Osteocyte (in vitro differentiated cells): ENCODE results near the gene C9. TPM values are rescaled to one million over a fixed set of nuclear protein-coding genes. Genes with fewer than 3 reads are reported as not detected.

Experiments used
- DNase-seq: peaks from one replicate; pipeline ENCODE4 v3.0.0; 2021; ENCODE audit warnings: mixed read lengths; ENCODE audit not compliant: unreplicated experiment; ENCODE audit errors: extremely low spot score
- H3K27ac Mint-ChIP-seq: one replicate; pipeline ENCODE4 v1.8.0; 2021; ENCODE audit warnings: mild to moderate bottlenecking, mixed read lengths; ENCODE audit not compliant: unreplicated experiment
- H3K27me3 Mint-ChIP-seq: one replicate; pipeline ENCODE4 v1.8.0; 2021; ENCODE audit warnings: mixed read lengths; ENCODE audit not compliant: unreplicated experiment
- H3K36me3 Mint-ChIP-seq: one replicate; pipeline ENCODE4 v1.8.0; 2021; ENCODE audit warnings: mixed read lengths; ENCODE audit not compliant: unreplicated experiment
- H3K4me1 Mint-ChIP-seq: one replicate; pipeline ENCODE4 v1.8.0; 2021; ENCODE audit warnings: mixed read lengths; ENCODE audit not compliant: unreplicated experiment
- H3K4me3 Mint-ChIP-seq: one replicate; pipeline ENCODE4 v1.8.0; 2021; ENCODE audit warnings: mild to moderate bottlenecking, moderate library complexity, mixed read lengths; ENCODE audit not compliant: unreplicated experiment
- H3K9me3 Mint-ChIP-seq: one replicate; pipeline ENCODE4 v1.8.0; 2021; ENCODE audit warnings: mixed read lengths; ENCODE audit not compliant: unreplicated experiment
- total RNA-seq: library from RNA; stranded (reverse); gene quantifications from 2 replicates; pipeline ENCODE4 v1.2.1, GENCODE V29; 2021
- TF ChIP-seq, protein P1 (sequence below): fragments of 200-600 bp; sonication (generic); IDR thresholded peaks from 2 replicates; pipeline ENCODE4 v1.5.0; 2021; ENCODE audit warnings: antibody characterized with exemption, mild to moderate bottlenecking, moderate library complexity

Gene C9
- total RNA-seq, 1 donor from 2014 or later = not detected

DNA sequence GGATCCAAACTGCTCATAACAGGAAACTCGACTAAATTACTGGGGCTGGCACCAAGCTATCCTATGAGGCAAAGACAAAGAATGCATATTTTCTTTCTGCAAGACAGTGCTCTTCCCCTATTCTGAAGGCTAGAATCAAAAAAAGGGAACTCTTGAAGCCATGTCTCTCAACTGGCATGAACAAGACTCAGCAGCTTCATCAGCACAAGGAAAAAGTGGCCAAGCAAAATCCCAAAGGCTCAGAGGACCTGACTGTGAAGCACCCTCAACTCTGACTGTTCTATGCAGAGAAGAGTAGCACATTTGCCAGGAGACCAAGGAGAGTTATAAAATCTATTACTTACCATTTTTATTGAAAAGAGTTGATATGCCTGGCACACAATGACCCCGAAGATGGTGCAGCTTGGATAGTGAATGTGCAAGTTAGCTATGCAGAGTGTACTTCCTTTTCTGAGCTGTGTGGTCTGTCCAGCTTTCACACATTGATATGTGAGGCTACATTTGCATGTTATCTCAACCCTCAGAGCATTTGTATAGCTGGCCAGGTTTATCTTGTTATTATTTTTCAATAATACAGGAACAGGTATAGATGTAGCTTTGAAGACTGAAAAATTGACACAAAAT is 94.0 kb downstream of the C9 start:
- Mint-ChIP-seq H3K27me3 (peaks cover 10% of the 10 kb centered on the region), H3K9me3 (no peaks in the 10 kb centered on the region), H3K4me3 (no peak overlapping the region), H3K4me1 (peaks cover 3% of the 10 kb centered on the region), H3K27ac (no peak overlapping the region), H3K36me3 (no peaks in the 10 kb centered on the region)
- TF ChIP-seq, protein P1, sequence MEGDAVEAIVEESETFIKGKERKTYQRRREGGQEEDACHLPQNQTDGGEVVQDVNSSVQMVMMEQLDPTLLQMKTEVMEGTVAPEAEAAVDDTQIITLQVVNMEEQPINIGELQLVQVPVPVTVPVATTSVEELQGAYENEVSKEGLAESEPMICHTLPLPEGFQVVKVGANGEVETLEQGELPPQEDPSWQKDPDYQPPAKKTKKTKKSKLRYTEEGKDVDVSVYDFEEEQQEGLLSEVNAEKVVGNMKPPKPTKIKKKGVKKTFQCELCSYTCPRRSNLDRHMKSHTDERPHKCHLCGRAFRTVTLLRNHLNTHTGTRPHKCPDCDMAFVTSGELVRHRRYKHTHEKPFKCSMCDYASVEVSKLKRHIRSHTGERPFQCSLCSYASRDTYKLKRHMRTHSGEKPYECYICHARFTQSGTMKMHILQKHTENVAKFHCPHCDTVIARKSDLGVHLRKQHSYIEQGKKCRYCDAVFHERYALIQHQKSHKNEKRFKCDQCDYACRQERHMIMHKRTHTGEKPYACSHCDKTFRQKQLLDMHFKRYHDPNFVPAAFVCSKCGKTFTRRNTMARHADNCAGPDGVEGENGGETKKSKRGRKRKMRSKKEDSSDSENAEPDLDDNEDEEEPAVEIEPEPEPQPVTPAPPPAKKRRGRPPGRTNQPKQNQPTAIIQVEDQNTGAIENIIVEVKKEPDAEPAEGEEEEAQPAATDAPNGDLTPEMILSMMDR = no peak
- DNase-seq = no peak

DNA sequence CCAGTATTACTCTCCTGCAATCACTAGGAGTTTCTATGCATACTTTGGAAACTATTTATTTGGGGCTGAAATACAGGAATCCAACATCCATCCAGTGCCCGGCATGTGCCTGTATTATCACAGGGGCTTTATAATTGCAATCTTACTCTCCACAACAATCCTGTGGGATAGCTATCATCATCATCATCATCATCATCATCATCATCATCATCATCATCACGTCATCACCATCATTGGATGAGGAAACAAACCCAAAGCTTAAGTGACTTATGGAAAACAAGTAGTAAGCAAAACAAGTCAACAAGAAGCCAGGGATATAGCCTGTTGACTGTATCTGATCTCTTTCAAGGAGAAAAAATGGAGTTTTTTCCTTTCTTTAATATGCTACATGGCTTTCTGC is 97.1 kb downstream of the C9 start:
- TF ChIP-seq, protein P1 = no peak
- no peaks in the 10 kb centered on the region for H3K9me3 Mint-ChIP-seq
- H3K4me1 Mint-ChIP-seq = no peaks in the 10 kb centered on the region
- H3K27ac Mint-ChIP-seq = no peak overlapping the region
- peaks cover 7% of the 10 kb centered on the region for H3K27me3 Mint-ChIP-seq
- H3K4me3 Mint-ChIP-seq = no peak overlapping the region
- DNase-seq = no peak
- H3K36me3 Mint-ChIP-seq = no peaks in the 10 kb centered on the region

DNA sequence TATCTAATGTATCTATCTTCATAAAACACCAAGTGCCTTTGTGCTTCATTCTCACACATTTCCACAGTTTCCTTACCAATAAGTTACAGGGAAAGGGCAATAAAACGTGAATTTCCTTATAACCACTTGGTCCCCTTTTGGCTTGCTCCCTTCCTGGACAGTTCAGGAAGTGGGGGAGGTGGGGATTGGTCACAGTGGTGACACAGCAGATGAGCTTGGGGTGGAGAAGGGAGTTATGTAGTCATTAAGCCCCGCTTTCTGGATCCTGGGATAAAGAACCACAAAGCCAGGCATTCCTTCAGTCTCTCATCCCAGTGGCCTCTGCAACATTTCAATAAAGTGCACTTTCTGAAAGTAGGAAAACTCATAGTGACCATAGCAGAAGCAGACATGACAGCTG is 97.9 kb downstream of the C9 start:
- Mint-ChIP-seq H3K36me3 (no peaks in the 10 kb centered on the region), H3K9me3 (no peaks in the 10 kb centered on the region), H3K27ac (no peak overlapping the region), H3K4me1 (no peaks in the 10 kb centered on the region), H3K27me3 (peaks cover 7% of the 10 kb centered on the region), H3K4me3 (no peak overlapping the region)
- TF ChIP-seq, protein P1 = no peak
- DNase-seq = no peak

DNA sequence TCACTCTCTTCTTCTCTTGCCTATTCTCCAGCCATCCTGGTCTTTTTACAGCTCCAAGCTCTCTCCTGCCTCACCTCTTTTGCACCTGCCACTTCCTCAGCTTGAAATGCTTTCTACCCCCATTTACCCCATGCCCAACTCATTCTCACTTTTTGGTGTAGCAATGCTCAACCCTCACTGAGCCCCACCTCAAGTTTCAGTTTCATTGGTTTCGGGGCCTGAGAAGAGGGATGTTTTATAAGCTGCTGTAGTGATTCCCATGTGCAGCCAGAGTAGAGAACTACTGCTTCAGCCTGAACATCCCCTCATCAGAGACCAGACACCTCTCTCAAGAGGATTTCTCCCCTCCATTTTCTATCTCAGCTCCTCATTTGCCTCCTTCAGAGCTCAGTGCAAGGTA is 99.8 kb downstream of the C9 start:
- Mint-ChIP-seq H3K27ac (no peak overlapping the region), H3K27me3 (peaks cover 11% of the 10 kb centered on the region), H3K4me3 (no peak overlapping the region), H3K36me3 (no peaks in the 10 kb centered on the region), H3K9me3 (no peaks in the 10 kb centered on the region), H3K4me1 (no peaks in the 10 kb centered on the region)
- TF ChIP-seq, protein P1 = no peak
- no peak for DNase-seq

DNA sequence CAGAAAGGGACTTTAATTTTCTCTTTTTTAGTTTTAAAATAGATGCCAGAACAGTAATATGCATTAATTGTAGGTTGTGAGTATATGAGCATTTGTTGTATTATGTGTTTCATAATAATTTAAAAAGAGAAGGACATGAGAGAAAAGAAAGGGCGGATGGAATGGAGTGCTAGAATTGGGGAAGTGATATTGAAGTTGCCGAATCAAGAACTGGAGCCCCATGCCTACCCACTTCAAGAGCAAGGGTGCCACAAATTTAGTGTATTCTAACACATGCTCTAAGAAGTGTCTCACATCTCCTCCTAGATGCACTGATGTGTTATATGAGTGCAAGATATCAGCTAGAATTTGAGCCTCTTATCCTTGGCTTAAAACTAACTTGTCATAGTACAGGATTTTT is 101.3 kb downstream of the C9 start:
- no peaks in the 10 kb centered on the region for H3K9me3 Mint-ChIP-seq
- H3K27me3 Mint-ChIP-seq = peaks cover 10% of the 10 kb centered on the region
- H3K36me3 Mint-ChIP-seq = no peaks in the 10 kb centered on the region
- H3K4me3 Mint-ChIP-seq = no peak overlapping the region
- TF ChIP-seq, protein P1 = no peak
- H3K27ac Mint-ChIP-seq = no peak overlapping the region
- H3K4me1 Mint-ChIP-seq = no peaks in the 10 kb centered on the region
- DNase-seq = no peak
